ENCODE measurements around the gene SLC12A3.
"Not testable (repeated sequence)": the region's sequence is repeated elsewhere in the genome, so short reads cannot be mapped to it uniquely, and the experiment has no call there.

SLC12A3 gene

DNA sequence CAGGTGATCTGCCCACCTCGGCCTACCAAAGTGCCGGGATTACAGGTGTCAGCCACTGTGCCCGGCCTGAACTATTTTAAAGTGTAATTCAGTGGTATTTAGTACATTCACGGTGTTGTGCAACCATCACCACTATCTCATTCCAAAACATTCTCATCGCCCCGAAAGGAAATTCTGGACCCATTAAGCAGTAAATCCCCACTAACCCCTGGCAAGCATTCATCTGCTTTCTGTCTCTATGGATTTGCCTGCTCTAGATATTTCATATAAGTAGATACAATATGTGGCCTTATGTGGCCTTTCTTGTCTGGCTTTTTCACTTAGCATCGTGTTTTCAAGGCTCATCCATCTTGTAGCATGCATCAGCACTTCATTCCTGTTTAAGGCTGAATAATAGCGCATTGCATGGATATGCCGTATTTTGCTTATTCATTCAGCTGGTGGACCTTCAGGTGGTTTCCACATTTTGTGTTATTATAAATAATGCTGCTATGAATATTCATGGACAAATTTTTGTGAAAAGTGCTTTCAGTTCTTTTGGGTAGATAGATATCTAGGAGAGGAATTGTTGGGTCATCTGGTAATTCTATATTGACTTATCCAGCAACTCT is 58.6 kb downstream of the SLC12A3 start:
- no peak for DNase-seq

DNA sequence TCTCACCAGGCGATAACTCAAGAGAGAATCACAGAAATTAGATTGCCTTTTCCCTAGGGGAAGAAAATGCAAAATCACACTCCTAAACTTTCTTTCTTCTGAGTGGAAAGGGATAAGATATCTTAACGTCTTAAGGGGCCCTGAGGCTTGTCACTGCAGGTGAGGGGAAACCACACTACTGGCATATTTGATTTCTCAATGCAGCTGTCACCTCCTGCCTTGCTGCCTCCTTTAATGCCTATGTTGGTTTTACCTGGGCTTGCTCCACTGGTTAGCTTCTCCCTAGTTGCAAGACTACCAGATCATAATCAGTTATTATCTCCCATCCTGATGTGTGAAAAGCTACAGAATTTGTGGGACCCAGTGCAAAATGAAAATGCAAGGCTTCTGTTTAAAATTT is 62.5 kb downstream of the SLC12A3 start:
- DNase-seq, result no peak

DNA sequence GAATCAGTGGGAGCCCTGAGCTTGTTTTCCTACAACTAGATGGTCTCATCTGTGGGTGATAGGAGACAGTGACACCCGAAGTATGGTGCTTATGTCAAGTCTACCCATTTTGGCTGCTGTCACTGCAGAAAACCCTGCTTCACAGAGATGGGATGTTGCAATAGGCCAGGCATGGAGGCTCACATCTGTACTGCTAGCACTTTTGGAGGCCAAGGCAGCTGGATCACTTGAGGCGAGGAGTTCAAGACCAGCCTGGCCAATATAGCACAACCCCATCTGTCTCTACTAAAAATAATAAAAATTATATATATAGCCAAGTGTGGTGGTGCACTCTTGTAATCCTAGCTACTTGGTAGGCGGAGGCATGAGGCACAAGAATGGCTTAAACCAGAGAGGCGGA is 64.6 kb downstream of the SLC12A3 start:
- no peak for DNase-seq

DNA sequence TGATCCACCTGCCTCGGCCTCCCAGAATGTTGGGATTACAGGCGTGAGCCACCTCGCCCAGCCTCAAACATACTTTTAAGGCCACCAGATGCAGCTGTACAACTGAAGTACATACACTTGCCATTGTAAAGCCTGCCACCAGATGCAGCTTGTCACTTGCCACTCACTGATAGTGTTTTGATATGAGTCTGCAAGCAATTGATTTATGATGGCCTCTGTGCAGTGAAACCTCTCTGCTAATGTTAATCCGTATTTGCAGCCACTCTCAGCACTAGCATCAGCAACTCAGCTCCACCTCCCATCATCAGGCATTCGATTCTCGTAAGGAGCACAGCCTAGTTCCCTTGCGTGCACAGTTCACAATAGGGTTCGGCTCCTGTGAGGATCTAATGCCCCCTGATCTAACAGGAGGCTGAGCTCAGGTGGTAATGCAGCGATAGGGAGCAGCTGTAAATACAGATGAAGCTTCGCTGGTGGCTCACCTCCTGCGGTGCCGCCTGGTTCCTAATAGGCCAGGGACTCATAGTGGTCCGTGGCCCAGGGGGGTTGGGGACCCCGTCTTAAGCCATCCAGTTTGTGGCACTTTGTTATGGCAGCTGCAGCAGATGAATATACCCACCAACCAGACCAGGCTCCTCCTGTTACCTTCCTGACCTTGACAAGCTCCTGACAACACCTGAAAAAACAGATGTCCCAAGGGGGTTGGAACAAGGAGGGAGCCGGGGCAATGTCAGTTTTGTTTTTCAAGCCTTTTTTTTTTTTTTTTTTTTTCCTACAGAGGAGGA is 65.7 kb downstream of the SLC12A3 start:
- DNase-seq, result peak; percentile 37

DNA sequence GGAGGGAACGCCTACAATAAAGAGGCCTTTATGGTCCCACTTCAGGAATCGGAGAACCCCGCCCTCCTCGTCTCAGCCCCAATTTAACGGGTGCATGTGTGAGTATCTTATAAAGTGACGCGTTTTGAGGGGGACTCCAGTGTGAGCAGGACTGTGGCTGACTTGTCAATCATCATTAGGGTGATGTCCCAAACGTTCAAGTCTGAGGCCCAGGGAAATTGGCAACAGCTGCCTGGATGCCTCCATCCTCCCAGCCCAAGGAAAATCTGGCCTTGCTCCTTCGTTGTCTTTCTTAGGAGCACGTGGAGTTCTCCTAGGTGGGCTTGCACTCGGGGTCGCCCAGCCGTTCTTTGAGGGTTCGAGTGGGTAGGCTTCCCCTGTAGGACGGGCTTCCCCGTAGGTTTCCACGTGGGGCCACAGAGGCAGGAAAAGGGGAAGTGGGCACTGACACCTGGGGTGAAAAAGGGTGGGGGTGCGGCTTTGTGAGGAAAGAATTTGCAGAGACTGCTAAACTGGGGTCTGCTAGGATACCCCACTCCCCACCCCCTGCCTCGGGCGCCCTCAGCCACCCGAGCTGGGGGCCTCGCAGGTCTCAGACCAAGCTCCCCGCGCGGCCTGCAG is 66.4 kb downstream of the SLC12A3 start:
- peak; percentile 10 for DNase-seq

DNA sequence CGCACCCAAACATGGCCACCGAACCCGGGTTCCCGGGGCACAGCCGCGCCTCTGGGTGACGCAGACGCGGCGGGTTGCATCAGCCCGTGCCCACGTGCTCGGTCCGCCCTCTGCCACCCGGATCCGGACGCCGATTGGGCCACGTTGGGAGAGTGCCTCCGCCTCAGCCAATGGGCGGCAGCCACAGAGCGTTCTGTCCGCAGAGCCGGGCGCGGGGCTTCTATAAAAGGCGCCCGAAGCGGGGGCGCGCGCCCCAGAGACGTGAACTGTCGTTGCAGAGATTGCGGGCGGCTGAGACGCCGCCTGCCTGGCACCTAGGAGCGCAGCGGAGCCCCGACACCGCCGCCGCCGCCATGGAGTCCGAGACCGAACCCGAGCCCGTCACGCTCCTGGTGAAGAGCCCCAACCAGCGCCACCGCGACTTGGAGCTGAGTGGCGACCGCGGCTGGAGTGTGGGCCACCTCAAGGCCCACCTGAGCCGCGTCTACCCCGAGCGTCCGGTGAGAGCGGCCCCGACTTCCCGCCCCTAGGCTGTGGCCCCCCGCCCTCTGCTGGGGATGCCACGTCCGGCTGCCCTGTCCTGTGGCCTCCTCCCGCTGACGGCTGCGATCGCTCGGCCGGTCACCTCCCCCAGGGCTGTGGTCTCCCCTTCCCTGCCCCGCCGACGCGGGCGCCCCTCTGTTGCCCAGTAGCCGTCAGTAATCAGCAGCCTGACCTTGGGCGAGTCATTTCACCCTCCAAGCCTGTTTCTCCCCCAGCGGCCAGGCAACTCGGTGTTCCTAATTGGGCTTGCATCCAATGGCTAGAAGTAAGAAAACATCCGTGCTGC is 67.1 kb downstream of the SLC12A3 start, which contains the start of gene HERPUD1:
Gene HERPUD1 (plus strand): TSS at position 251 of the 829 bp plus-strand sequence. CDS start 103 bp downstream, at position 354.
- DNase-seq, result peak; percentile 97

DNA sequence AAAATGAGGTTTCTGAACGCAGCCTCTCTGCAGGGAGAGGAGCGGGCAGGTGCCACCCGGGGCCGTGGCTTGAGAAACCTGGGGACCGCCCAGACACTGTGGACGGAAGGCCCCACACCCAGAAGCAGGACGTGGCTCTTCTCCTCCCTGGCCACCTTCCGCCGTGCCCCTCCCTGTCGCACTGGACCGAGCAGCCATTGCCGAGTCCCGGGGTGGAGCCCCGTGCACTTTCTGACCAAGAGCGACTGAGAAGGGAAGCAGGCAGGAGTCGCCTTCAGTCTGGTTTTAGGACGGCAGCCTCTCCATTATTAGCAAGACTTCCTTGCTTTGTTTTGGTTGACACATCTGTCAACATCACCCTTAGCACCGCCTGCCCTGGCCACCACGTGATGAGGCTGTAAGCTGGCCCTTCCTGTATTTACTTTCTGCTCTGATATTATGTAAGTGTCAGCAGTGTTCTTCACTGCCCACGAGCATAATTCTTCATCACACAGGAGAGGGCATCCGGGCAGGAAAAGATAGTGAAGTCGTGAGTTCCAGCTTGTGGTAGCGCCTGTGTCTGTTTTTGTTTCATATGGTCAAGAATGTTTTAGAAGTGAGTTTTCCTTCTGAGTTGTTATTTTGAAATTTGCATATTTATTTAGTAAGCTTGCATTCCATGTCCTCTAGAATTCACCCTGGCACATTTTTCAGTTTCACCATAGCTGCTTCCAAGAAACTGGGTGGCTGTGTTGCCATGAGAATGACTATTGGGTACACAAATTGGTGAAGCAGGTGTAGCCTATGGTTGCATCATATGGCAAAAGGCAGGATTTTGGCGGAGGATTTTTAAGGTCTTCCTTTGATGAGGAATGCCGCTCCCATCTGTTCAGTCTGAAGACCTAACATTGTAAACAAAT is 68.0 kb downstream of the SLC12A3 start:
- peak; percentile 74 for DNase-seq

DNA sequence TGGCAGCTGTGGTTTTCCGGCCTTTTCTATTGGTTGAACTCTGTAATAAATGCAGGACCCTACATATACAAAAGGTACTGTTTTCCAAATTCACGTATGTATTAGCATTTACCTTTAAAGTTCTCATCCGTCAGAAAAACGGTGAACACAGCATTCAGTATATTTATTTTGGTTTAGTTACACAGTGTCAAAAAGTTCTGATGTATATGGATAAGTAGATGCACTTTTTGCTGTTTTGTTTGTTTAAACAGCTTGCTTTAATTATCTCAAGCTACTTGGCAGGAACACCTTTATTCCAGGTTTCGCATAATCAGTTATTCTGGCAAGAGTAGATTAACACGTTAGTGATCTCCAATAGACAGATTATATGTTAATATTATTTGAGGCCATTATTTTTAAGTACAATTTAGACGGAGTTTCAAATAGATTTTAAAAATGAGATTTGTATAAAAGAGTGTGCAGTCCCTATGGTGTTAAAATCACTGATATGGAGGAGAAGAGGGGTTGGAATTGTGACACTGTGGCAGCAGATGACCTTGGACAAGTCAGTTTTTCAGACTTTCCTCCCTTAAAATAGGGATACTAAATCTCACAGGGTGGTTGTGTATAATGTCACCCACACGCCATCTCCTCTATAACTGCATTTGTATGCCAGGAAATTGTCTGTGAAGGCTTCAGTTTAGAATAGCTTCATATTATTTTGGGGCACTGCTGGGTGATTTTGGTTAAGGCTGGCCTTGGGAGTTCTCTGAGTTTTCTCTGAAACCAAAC is 69.0 kb downstream of the SLC12A3 start:
- DNase-seq, result no peak

DNA sequence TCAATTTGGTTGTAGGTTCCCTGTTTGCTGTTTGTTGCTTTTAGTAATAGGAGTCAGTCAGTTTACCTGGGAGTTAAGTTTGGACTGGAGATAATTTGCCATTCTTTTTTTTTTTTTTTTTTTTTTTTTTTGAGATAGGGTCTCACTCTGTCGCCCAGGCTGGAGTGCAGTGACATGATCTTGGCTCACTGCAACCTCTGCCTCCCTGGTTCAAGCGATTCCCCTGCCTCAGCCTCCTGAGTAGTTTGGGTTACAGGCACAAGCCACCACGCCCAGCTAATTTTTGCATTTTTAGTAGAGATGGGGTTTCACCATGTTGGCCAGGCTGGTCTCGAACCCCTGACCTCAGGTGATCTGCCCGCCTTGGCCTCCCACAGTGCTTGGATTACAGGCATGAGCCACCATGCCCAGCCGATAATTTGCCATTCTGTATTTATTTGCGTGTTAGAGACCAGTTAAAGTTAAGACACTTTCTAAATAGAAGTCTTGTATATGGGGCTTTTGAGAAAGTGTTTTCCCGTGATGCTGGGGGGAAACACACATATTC is 69.7 kb downstream of the SLC12A3 start:
- not testable (repeated sequence) for DNase-seq

DNA sequence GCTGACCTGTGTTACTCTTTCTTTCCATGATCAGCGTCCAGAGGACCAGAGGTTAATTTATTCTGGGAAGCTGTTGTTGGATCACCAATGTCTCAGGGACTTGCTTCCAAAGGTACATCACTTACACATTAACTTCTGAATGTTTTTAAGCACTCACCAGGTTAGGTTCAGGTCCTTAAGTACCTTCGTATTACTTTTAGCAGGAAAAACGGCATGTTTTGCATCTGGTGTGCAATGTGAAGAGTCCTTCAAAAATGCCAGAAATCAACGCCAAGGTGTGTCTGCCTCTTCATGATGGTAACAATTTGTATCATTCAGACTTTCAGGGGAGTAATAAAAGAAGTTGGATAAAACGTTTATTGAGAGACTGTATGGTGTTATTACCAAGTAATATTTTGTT is 70.2 kb downstream of the SLC12A3 start:
- no peak for DNase-seq

DNA sequence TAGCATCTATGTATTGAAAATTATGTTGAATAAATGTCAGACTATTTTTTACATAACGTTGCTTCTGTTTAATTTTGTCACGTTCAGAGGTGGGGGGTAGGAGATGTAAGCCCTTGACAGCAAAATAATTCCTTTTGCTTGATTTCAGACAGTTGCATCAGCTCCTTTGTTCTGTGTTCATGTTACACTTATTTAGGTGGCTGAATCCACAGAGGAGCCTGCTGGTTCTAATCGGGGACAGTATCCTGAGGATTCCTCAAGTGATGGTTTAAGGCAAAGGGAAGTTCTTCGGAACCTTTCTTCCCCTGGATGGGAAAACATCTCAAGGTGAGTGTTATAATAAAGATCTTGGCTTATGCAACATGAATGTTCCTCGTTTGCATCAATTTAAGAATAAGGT is 71.5 kb downstream of the SLC12A3 start:
- DNase-seq, result no peak

DNA sequence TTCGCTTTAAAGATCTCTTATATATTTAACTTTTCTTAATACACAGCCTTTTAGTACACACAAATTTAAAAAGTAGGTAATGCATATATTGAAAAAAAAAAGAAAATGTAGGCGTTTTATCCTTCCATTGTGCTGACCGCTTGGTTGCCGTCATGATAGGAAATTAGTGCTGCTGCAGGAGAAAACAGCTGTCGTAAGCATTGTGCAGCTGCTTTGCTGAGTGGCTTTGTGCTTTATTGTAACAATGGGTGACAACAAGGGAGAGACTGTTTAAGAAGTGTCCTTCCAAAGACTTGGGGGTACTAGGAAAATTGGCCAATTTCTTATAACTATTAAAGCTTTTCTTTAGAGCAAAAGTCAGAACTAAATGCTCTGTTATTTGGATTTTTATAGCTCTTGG is 71.9 kb downstream of the SLC12A3 start:
- DNase-seq, result no peak

DNA sequence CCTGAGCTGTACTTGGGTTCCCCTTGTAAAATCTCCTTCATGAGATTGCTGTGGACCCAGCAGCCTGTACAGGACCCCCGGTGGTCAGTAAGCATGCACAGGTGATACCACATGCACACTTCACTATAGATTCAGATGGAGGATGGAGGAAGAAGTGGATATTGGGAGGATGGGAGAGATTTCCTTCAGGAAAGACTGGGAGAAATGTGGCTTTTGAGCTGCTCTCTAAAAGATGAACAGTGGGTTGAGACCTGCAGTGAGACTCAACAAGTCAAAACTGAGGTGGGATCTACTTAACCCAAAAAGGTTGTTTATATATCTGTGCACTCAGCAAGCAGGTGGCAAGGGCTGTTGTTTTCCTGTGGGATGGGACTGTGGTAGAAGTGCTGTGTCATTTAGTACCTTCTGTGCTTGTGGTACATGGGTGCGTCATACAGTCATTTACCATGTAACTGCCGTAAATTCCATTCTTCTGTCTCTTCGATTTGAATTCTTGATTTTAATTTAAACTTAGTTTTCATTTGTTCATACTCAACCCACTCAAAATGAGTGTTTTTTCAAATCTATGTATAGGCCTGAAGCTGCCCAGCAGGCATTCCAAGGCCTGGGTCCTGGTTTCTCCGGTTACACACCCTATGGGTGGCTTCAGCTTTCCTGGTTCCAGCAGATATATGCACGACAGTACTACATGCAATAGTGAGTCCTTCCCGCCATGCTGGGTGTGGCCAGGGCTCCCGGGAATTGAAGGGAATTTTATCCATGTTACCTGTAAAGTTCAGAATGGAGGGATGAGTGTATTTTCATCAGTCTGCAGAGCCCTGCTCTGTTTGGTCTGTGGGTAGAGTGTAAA is 73.9 kb downstream of the SLC12A3 start:
- DNase-seq, result no peak

DNA sequence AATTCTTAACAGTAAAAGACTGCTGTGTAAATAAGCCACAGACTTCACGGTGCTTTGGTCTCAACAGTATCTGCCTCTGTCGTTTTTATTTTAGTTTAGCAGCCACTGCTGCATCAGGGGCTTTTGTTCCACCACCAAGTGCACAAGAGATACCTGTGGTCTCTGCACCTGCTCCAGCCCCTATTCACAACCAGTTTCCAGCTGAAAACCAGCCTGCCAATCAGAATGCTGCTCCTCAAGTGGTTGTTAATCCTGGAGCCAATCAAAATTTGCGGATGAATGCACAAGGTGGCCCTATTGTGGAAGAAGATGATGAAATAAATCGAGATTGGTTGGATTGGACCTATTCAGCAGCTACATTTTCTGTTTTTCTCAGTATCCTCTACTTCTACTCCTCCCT is 74.8 kb downstream of the SLC12A3 start:
- no peak for DNase-seq

DNA sequence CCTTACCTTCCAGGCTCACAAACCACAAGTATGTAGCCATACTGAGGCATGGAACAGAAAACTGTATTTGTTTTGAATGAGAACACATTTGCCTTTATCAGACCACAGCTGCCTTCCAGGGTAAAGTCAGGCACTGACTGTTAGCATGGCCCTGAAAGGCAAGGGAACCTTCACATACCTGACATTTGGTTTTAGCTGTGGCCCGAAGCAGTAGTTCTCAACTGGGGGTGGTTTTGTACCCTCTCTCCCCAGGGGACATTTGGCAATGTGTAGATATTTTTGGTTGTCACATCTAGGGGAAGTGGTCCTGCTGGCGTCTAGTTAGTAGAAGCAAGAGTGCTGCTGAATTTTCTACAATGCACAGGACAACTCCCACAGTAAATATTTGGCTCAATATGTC is 76.1 kb downstream of the SLC12A3 start:
- DNase-seq, result no peak

DNA sequence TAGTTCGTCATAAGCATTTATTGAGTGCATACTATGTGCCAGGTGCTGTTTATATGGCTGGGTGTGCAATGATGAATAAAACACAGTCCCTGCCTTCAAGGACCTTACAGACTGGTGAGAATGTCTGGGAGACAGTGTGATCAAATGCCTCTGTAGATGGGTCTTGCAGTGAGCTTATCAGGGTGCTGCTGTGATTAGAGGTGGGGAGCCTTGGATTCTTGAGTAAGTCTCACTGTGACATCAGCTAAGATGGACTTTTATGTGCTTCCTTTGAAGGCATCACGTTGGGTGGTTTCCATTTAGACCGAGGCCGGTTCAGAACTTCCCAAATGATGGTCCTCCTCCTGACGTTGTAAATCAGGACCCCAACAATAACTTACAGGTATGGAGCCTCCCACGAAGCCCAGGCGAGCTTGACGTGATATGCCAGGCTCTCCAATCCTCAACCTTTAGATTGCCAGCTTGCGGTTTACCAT is 76.9 kb downstream of the SLC12A3 start:
- no peak for DNase-seq

DNA sequence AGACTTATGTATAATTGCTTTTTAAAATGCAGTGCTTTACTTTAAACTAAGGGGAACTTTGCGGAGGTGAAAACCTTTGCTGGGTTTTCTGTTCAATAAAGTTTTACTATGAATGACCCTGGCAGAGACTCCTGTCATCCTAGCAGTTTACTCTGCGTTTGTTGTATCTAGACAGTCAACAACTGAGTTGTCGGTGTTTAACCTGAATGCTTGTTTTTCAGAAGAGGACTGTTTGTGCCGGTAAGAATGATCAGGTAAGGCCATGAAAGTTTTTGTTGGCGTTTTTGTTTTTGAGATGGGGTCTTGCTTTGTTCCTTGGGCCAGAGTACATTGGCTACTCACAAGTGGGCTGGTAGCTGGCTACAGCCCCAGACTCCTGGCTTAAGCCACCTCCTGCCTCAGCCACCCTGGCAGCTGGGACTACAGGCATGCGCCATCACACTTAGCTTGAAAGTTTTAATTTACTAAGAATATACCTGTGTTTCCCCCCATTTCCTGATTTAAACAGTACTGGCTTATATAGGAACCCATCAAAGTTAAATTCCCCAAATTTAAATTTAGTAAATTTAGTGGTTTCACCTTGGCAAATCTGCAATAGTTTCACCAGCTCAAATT is 78.9 kb downstream of the SLC12A3 start:
- DNase-seq, result no peak

DNA sequence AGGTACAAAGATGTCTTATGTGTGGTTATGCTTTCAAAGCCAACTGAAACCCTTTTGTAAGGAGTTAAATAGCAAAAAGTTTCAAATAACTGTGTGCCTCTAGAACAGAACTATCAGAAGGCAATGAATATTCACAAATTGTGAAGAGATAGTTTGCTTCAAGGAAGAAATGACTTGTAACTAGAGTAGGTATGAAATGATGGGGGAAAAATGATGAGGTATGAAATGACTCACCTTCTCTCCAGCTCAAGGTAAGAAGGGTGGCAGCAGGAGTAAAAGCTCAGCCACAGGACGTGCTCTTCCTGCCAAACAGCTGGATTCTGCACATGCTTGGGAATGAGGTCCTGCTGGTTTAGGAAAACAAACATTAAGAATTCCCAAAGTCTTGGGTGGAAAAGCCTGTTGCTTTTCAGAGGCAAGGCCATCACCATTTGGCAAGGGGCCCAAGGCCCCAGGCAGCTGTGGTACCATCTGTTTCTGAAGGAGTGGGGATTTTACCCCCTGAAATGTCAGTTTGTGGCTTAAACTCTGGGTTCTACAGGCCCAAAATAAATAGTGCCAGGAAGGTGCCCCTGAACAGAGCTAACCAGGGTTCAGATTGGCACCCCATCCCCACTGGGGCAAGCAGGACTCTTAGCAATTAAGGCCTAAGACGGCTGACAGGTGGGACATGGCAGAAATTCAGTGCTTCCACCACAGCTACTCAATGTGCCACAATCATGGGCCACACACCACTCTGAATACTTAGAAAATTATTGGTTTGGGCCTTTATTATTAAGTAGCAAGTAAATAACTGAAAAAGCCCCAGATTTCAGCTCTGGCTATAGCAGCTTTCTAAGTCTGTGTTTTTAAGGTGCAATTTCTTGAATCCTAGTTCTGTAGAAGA is 80.2 kb downstream of the SLC12A3 start:
- DNase-seq, result no peak

All from hematopoietic multipotent progenitor cell treated with erythropoietin and hydrocortisone succinate and interleukin-3 and kit ligand, for 8 days (in vitro differentiated cells).